HepG2 (cell line): ENCODE measurements around the gene CLDN10. TPM values are rescaled to one million over a fixed set of nuclear protein-coding genes. Genes with fewer than 3 reads are reported as not detected.

Experiments used
- ATAC-seq: fragments of 200-7000 bp; cut with Tn5 transposase; 3 replicates; pipeline ENCODE4 v1.9.1; 2020; ENCODE audit warnings: mild to moderate bottlenecking, moderate library complexity
- BruUV-seq: library from RNA; stranded (reverse); fragments of 400-500 nt; replicated peaks from 2 replicates; lab custom pipeline; 2021; lab: Mats Ljungman, UMichigan
- CTCF ChIA-PET: fragments of 300-600 bp; formaldehyde crosslinking; extraction: SDS; loops from one replicate; lab custom pipeline; 2021; ENCODE audit warnings: low total read pairs, inconsistent platforms, low intra/inter-chr PET ratio; lab: Yijun Ruan, JAX
- POLR2A ChIA-PET: fragments of 350-600 bp; sonication (Branson Sonifier 250); formaldehyde crosslinking; loops from one replicate; lab custom pipeline; 2020; ENCODE audit warnings: antibody characterized with exemption, inconsistent platforms; lab: Yijun Ruan, JAX
- DNase-seq: peaks from one replicate; pipeline ENCODE4 v3.0.0-alpha.2; 2015; ENCODE audit warnings: low spot score
- FAIRE-seq: peaks from 3 replicates; lab custom pipeline; 2011; peaks lifted over from hg19 to GRCh38; lab: Jason Lieb, UNC
- H2AFZ ChIP-seq: one replicate; pipeline ENCODE4 v1.6.1; 2011; ENCODE audit warnings: low read length, inconsistent platforms
- H3K27ac ChIP-seq: fragments of 300-600 bp; 3 replicates; pipeline ENCODE4 v1.8.0; 2011; ENCODE audit warnings: mixed run types, mild to moderate bottlenecking, mixed read lengths, low read length, inconsistent platforms; ENCODE audit not compliant: insufficient read depth; ENCODE audit errors: extremely low read length
- H3K27me3 ChIP-seq, 2 experiments: fragments of 200-600 bp in 1 of 2; 2 replicates in 1 of 2; 3 replicates in 1 of 2; pipeline versions ENCODE4 v1.6.0 to v1.8.0; 2011; ENCODE audit warnings: low read length in 2 of 2, mild to moderate bottlenecking in 2 of 2, moderate library complexity in 2 of 2, inconsistent platforms in 1 of 2; ENCODE audit not compliant: insufficient read depth in 2 of 2, control insufficient read depth in 1 of 2
- H3K36me3 ChIP-seq, 2 experiments: fragments of 200-600 bp in 1 of 2; replicated peaks in 1 of 2; 2 replicates in 1 of 2; 3 replicates in 1 of 2; pipeline versions ENCODE4 v1.5.1 to v1.8.0; 2011; ENCODE audit warnings: low read length in 2 of 2, inconsistent platforms in 1 of 2; ENCODE audit not compliant: insufficient read depth in 2 of 2, control insufficient read depth in 1 of 2
- H3K4me1 ChIP-seq: 2 replicates; pipeline ENCODE4 v1.5.1; 2012; ENCODE audit warnings: low read length, inconsistent platforms; ENCODE audit not compliant: insufficient read depth
- H3K4me2 ChIP-seq: 2 replicates; pipeline ENCODE4 v1.6.0; 2011; ENCODE audit warnings: low read depth, low read length, inconsistent platforms
- H3K4me3 ChIP-seq, 3 experiments: fragments of 200-600 bp in 1 of 3; sonication (generic), shearing (Covaris generic) in 1 of 3; replicated peaks in 1 of 3; 2 replicates each; pipeline ENCODE4 v1.5.1; 2011 to 2016; ENCODE audit warnings: low read length in 3 of 3, inconsistent platforms in 2 of 3, low read depth in 2 of 3, mild to moderate bottlenecking in 2 of 3, control low read depth in 1 of 3, mixed read lengths in 1 of 3; ENCODE audit not compliant: insufficient read depth in 1 of 3
- H3K79me2 ChIP-seq: one replicate; pipeline ENCODE4 v1.6.1; 2011; ENCODE audit warnings: low read length, inconsistent platforms; ENCODE audit not compliant: insufficient read depth
- H3K9ac ChIP-seq: 2 replicates; pipeline ENCODE4 v1.6.0; 2011; ENCODE audit warnings: mild to moderate bottlenecking, low read depth, low read length, inconsistent platforms; ENCODE audit not compliant: insufficient read depth
- H3K9me3 ChIP-seq: 2 replicates; pipeline ENCODE4 v1.5.1; 2012; ENCODE audit warnings: mild to moderate bottlenecking, low read length
- H4K20me1 ChIP-seq: 2 replicates; pipeline ENCODE4 v1.6.0; 2011; ENCODE audit warnings: inconsistent platforms, mild to moderate bottlenecking, low read length, moderate library complexity; ENCODE audit not compliant: insufficient read depth
- ATF7 ChIP-seq, 2 experiments: fragments of 450-650 bp in 1 of 2; sonication (generic) in 1 of 2; formaldehyde crosslinking in 1 of 2; IDR thresholded peaks; 2 replicates each; pipeline versions ENCODE4 v1.4.0 to v1.6.1; 2016 to 2020; ENCODE audit warnings: antibody characterized with exemption in 1 of 2, mild to moderate bottlenecking in 1 of 2, missing genetic modification reagents in 1 of 2
- FOXK1 ChIP-seq: sonication (generic); formaldehyde crosslinking; IDR thresholded peaks from 2 replicates; pipeline ENCODE4 v1.4.0; 2020; ENCODE audit warnings: low read depth, missing genetic modification reagents, borderline replicate concordance
- GPBP1L1 ChIP-seq: sonication (generic); formaldehyde crosslinking; IDR thresholded peaks from 2 replicates; pipeline ENCODE4 v1.5.0; 2020; ENCODE audit warnings: mild to moderate bottlenecking, missing genetic modification reagents
- MAZ ChIP-seq, 2 experiments: sonication (generic) in 1 of 2; formaldehyde crosslinking in 1 of 2; IDR thresholded peaks; 2 replicates each; pipeline versions ENCODE4 v1.5.0 to v1.6.1; 2012 to 2020; ENCODE audit warnings: low read depth in 2 of 2, mild to moderate bottlenecking in 2 of 2, borderline replicate concordance in 1 of 2, improper control_type of control experiment in 1 of 2, low read length in 1 of 2, missing genetic modification reagents in 1 of 2, moderate library complexity in 1 of 2
- MEIS2 ChIP-seq: sonication (generic); formaldehyde crosslinking; IDR thresholded peaks from 2 replicates; pipeline ENCODE4 v1.9.0; 2021; ENCODE audit warnings: mild to moderate bottlenecking, missing genetic modification reagents
- POLR2AphosphoS2 ChIP-seq: IDR thresholded peaks from 2 replicates; pipeline ENCODE4 v1.6.1; 2011; ENCODE audit warnings: low read depth, low read length, improper control_type of control experiment
- PREB ChIP-seq: sonication (generic); formaldehyde crosslinking; IDR thresholded peaks from 2 replicates; pipeline ENCODE4 v1.4.0; 2020; ENCODE audit warnings: missing genetic modification reagents
- TEAD2 ChIP-seq: sonication (generic); formaldehyde crosslinking; IDR thresholded peaks from 2 replicates; pipeline ENCODE4 v1.9.0; 2021; ENCODE audit warnings: missing genetic modification reagents
- ZFY ChIP-seq: sonication (generic); formaldehyde crosslinking; IDR thresholded peaks from 2 replicates; pipeline ENCODE4 v1.4.0; 2020; ENCODE audit warnings: missing genetic modification reagents
- ZNF556 ChIP-seq: sonication (generic); formaldehyde crosslinking; IDR thresholded peaks from 2 replicates; pipeline ENCODE4 v1.4.0; 2020; ENCODE audit warnings: mild to moderate bottlenecking, missing genetic modification reagents, borderline replicate concordance
- ZNF644 ChIP-seq: IDR thresholded peaks from 2 replicates; pipeline ENCODE4 v1.6.1; 2016; ENCODE audit warnings: low read depth
- ZNF841 ChIP-seq: sonication (generic); formaldehyde crosslinking; IDR thresholded peaks from 2 replicates; pipeline ENCODE4 v1.8.1; 2023; ENCODE audit warnings: missing genetic modification reagents, borderline replicate concordance
- WGBS: methylation state at CpG from one replicate; pipeline ENCODE4 v1.1.6; 2017; ENCODE audit warnings: low lambda C conversion rate; 5-methylcytosine and 5-hydroxymethylcytosine counted together
- in situ Hi-C: cut with HindIII; loops from 2 replicates; pipeline ENCODE4 v1.10.0; 2017; ENCODE audit warnings: low pct_unique_long_range_greater_than_20kb; ENCODE audit not compliant: extremely low pct_ligation_motif_present
- intact Hi-C: fragments of 100-400 bp; cut with micrococcal nuclease; formaldehyde crosslinking; loops from one replicate; pipeline ENCODE4 v1.10.0; 2022; ENCODE audit not compliant: unreplicated experiment
- polyA plus RNA-seq, 8 experiments: library from polyadenylated mRNA; depleted of rRNA in 3 of 8; stranded (reverse) in 7 of 8; unstranded in 1 of 8; fragments of >200 nt; fragmentation: Illumina TruSeq in 4 of 8; extraction: Trizol in 4 of 8; gene quantifications; 2 replicates each; pipeline versions ENCODE4 v1.2.1 to v1.2.3, GENCODE V29; 2011 to 2016; ENCODE audit warnings: low read depth in 4 of 8, missing spikeins in 1 of 8, mixed read lengths in 1 of 8; ENCODE audit not compliant: insufficient read depth in 1 of 8
- total RNA-seq, 5 experiments: library from RNA; depleted of rRNA; stranded (reverse); fragments of >200 nt; fragmentation: Illumina TruSeq; extraction: Trizol; gene quantifications; 2 replicates each; pipeline ENCODE4 v1.2.3, GENCODE V29; 2016; ENCODE audit warnings: low read depth in 1 of 5
- TF ChIP-seq, protein P1 (sequence below): sonication (generic); formaldehyde crosslinking; IDR thresholded peaks from 2 replicates; pipeline ENCODE4 v1.8.1; 2022; ENCODE audit warnings: low read depth, mild to moderate bottlenecking, missing genetic modification reagents

Gene CLDN10
- total and polyA plus RNA-seq, 2 of the 13 experiments (the other 11 are each of a cell fraction or from before 2014, with no cell fraction given): not detected

DNA sequence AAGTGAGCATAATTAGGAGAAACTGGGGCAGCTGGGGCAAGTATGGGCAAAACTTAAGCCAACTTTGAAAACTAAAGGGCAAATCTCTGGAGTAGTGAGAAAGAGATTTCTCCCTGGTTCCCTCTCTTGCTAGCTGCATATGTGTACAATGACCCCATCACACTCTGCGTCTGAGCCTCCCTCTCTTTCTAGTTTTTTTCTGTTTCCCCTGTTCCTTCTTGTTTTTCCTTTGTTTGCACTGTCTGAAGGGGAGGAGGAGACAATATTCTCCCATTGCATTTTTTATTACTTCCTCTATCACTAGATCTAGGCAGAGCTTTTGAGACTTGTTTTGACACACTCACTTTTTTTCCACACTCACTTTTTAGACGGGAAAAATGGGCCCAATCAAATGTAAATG lies 11.2 kb upstream of the CLDN10 start:
- ChIA-PET POLR2A (no interaction called here), CTCF (no interaction called here)
- TF ChIP-seq ZNF841 (no peak), ATF7 (IDR thresholded peaks at IDR 0.05) (no peak), ATF7 (CRISPR knock-in tag; IDR thresholded peaks at IDR 0.05) (no peak), ZNF556 (CRISPR knock-in tag) (no peak), POLR2AphosphoS2 (no peak), ZNF644 (CRISPR knock-in tag) (no peak)
- no peaks in the 10 kb centered on the region for H3K27me3 ChIP-seq
- H2AFZ ChIP-seq: no peak overlapping the region
- no peak overlapping the region for H3K27ac ChIP-seq
- no TSS peak for BruUV-seq
- 2% methylated on average over 2 of the region's 2 CpGs for WGBS
- no peak for FAIRE-seq
- DNase-seq: no peak
- no peaks in the 10 kb centered on the region for H4K20me1 ChIP-seq
- intact Hi-C loops: no loop called here
- H3K36me3 ChIP-seq: no peaks in the 10 kb centered on the region
- H3K4me2 ChIP-seq: no peak overlapping the region
- no peak overlapping the region for H3K9ac ChIP-seq
- no peaks in the 10 kb centered on the region for H3K9me3 ChIP-seq
- in situ Hi-C loops: no loop called here
- no peak overlapping the region for H3K4me3 ChIP-seq
- no peaks in the 10 kb centered on the region for H3K79me2 ChIP-seq
- peaks cover 4% of the 10 kb centered on the region for H3K4me1 ChIP-seq
- no peak for ATAC-seq

- Histone ChIP-seq H3K9ac (no peak overlapping the region), H4K20me1 (no peaks in the 10 kb centered on the region), H3K27ac (no peak overlapping the region), H3K4me3 (no peak overlapping the region), H2AFZ (no peak overlapping the region), H3K27me3 (peaks cover 0 to under 1% of the 10 kb centered on the region in 2 experiments; a peak in 2 of 5 replicates), H3K4me2 (no peak overlapping the region), H3K36me3 (no peaks in the 10 kb centered on the region), H3K9me3 (no peaks in the 10 kb centered on the region), H3K4me1 (no peaks in the 10 kb centered on the region), H3K79me2 (no peaks in the 10 kb centered on the region)
- WGBS: 39% methylated on average over 8 of the region's 8 CpGs
- DNase-seq: no peak
- intact Hi-C loops: no loop called here
- no peak for ATAC-seq
- ChIA-PET CTCF (no interaction called here), POLR2A (no interaction called here)
- in situ Hi-C loops: no loop called here
- no peak for FAIRE-seq
- no TSS peak for BruUV-seq
- TF ChIP-seq GPBP1L1 (CRISPR knock-in tag): no peak
- no peak for TF ChIP-seq FOXK1
- no peak for TF ChIP-seq POLR2AphosphoS2
- no peak for TF ChIP-seq MAZ (IDR thresholded peaks at IDR 0.05; ENCODE audit: borderline replicate concordance, low read depth, low read length)
- no peak for TF ChIP-seq MAZ (CRISPR knock-in tag; IDR thresholded peaks at IDR 0.05; ENCODE audit: low read depth)
- no peak for TF ChIP-seq TEAD2
- no peak for TF ChIP-seq MEIS2
- no peak for TF ChIP-seq PREB (CRISPR knock-in tag)
- TF ChIP-seq ZFY (CRISPR knock-in tag): no peak
- TF ChIP-seq, protein P1, sequence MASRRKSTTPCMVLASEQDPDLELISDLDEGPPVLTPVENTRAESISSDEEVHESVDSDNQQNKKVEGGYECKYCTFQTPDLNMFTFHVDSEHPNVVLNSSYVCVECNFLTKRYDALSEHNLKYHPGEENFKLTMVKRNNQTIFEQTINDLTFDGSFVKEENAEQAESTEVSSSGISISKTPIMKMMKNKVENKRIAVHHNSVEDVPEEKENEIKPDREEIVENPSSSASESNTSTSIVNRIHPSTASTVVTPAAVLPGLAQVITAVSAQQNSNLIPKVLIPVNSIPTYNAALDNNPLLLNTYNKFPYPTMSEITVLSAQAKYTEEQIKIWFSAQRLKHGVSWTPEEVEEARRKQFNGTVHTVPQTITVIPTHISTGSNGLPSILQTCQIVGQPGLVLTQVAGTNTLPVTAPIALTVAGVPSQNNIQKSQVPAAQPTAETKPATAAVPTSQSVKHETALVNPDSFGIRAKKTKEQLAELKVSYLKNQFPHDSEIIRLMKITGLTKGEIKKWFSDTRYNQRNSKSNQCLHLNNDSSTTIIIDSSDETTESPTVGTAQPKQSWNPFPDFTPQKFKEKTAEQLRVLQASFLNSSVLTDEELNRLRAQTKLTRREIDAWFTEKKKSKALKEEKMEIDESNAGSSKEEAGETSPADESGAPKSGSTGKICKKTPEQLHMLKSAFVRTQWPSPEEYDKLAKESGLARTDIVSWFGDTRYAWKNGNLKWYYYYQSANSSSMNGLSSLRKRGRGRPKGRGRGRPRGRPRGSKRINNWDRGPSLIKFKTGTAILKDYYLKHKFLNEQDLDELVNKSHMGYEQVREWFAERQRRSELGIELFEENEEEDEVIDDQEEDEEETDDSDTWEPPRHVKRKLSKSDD (CRISPR knock-in tag): no peak
These were observed 10.5 kb upstream of the CLDN10 start for GRCh38 chr13:95541911-95542474.
